Measurements from ENCODE around the gene CCL5. TPM values are rescaled to one million over a fixed set of nuclear protein-coding genes. Genes with fewer than 3 reads are reported as not detected.

The CCL5 gene
- total RNA-seq, 1 experiment from 2014 or later = 0.17 TPM

GRCh38 chr17:35868737-35869136, 11.4 kb downstream of the CCL5 start, which contains the start of gene HEATR9:
TSS of gene HEATR9 (minus strand) at chr17:35868891. CDS start at chr17:35868742, 149 bp downstream.
- H3K4me3 Mint-ChIP-seq = no peak within 1 kb of the TSS
- no peak for TF ChIP-seq ZSCAN18 (CRISPR knock-in tag; IDR thresholded peaks at IDR 0.05)
- no peak for TF ChIP-seq PREB (CRISPR knock-in tag; IDR thresholded peaks at IDR 0.05; ENCODE audit: borderline replicate concordance)
- TF ChIP-seq TP53 (CRISPR knock-in tag; IDR thresholded peaks at IDR 0.05) = no peak
- no peak for TF ChIP-seq NFYB (CRISPR knock-in tag; conservative IDR thresholded peaks at IDR 0.05; ENCODE audit: low read depth)
- no peak for TF ChIP-seq ZBTB43 (CRISPR knock-in tag; IDR thresholded peaks at IDR 0.05)
- no peak for TF ChIP-seq MLX (CRISPR knock-in tag; IDR thresholded peaks at IDR 0.05)
- ChIA-PET CTCF (interaction anchor here (0.9 kb wide), 1 partner anchor 60 kb away, joined by 3 read pairs; the partner anchor contains the start of gene TAF15), POLR2A (no interaction called here)
- DNase-seq (ENCODE audit: low spot score) (no peak), ATAC-seq (no peak)
- H3K36me3 Mint-ChIP-seq = no peaks in the 10 kb centered on the region
- H3K27me3 Mint-ChIP-seq (ENCODE audit: low read depth) = no peaks in the 10 kb centered on the region
- no peak within 1 kb of the TSS for H3K27ac Mint-ChIP-seq
- H3K9me3 Mint-ChIP-seq = no peaks in the 10 kb centered on the region
- H3K4me1 Mint-ChIP-seq = peaks cover 6% of the 10 kb centered on the region

GRCh38 chr17:35867574-35867973, 12.6 kb downstream of the CCL5 start:
- ATAC-seq (no peak), DNase-seq (ENCODE audit: low spot score) (no peak)
- no peaks in the 10 kb centered on the region for H3K27me3 Mint-ChIP-seq (ENCODE audit: low read depth)
- H3K4me1 Mint-ChIP-seq = peaks cover 6% of the 10 kb centered on the region
- ChIA-PET POLR2A (no interaction called here), CTCF (no interaction called here)
- no peak overlapping the region for H3K27ac Mint-ChIP-seq
- no peak overlapping the region for H3K4me3 Mint-ChIP-seq
- H3K36me3 Mint-ChIP-seq = no peaks in the 10 kb centered on the region
- H3K9me3 Mint-ChIP-seq = no peaks in the 10 kb centered on the region
- TF ChIP-seq ESRRA (CRISPR knock-in tag; IDR thresholded peaks at IDR 0.05; ENCODE audit: borderline replicate concordance) = no peak
- no peak for TF ChIP-seq SOX15 (CRISPR knock-in tag; IDR thresholded peaks at IDR 0.05)
- TF ChIP-seq E2F4 (CRISPR knock-in tag; IDR thresholded peaks at IDR 0.05; ENCODE audit: borderline replicate concordance, low read depth) = no peak
- TF ChIP-seq PRRX2 (CRISPR knock-in tag; IDR thresholded peaks at IDR 0.05) = no peak
- TF ChIP-seq HMGXB4 (CRISPR knock-in tag; IDR thresholded peaks at IDR 0.05) = no peak
- no peak for TF ChIP-seq TCF7 (CRISPR knock-in tag; IDR thresholded peaks at IDR 0.05; ENCODE audit: low read depth)
- no peak for TF ChIP-seq ZNF281 (CRISPR knock-in tag; IDR thresholded peaks at IDR 0.05)
- TF ChIP-seq GTF2I (CRISPR knock-in tag; conservative IDR thresholded peaks at IDR 0.05) = no peak
- TF ChIP-seq NR3C1 (CRISPR knock-in tag; conservative IDR thresholded peaks at IDR 0.05; ENCODE audit: low read depth) = no peak
- no peak for TF ChIP-seq PRDM15 (CRISPR knock-in tag; IDR thresholded peaks at IDR 0.05)
- no peak for TF ChIP-seq ZNF425 (CRISPR knock-in tag; conservative IDR thresholded peaks at IDR 0.05)
